HL-60/S4 treated with retinoic acid at 250 ng/mL for 4 days and 3 days (cell line): ENCODE results near the gene EPHX1.
"Not testable (repeated sequence)": the region's sequence is repeated elsewhere in the genome, so short reads cannot be mapped to it uniquely, and the experiment has no call there.

Source experiments
- in situ Hi-C: fragments of 300-500 bp; cut with MboI; formaldehyde crosslinking; loops from 2 replicates; pipeline ENCODE4 v1.7.0; 2022; ENCODE audit warnings: low sequenced_read_pairs

Gene EPHX1

DNA sequence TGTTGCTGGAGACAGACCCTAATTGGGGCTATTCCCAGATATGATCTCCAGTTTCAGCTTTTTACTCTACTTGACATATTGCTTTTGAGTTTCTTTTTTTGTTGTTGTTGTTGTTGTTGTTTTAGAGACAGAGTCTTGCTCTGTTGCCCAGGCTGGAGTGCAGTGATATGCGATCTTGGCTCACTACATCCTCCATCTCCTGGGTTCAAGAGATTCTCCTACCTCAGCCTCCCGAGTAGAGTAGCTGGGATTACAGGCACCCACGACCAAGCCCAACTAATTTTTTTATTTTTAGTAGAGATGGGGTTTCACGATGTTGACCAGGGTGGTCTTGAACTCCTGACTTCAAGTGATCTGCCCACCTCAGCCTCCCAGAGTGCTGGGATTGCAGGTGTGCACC, 33.6 kb upstream of the EPHX1 start:
- in situ Hi-C loops, result loop anchor here (10.0 kb wide), 2 partner anchors 221 to 301 kb away; no protein-coding TSS in a partner anchor

GRCh38 chr1:225777058-225777582, 32.8 kb upstream of the EPHX1 start:
- in situ Hi-C loops, result loop anchor here (10.0 kb wide), 2 partner anchors 222 to 302 kb away; no protein-coding TSS in a partner anchor

DNA sequence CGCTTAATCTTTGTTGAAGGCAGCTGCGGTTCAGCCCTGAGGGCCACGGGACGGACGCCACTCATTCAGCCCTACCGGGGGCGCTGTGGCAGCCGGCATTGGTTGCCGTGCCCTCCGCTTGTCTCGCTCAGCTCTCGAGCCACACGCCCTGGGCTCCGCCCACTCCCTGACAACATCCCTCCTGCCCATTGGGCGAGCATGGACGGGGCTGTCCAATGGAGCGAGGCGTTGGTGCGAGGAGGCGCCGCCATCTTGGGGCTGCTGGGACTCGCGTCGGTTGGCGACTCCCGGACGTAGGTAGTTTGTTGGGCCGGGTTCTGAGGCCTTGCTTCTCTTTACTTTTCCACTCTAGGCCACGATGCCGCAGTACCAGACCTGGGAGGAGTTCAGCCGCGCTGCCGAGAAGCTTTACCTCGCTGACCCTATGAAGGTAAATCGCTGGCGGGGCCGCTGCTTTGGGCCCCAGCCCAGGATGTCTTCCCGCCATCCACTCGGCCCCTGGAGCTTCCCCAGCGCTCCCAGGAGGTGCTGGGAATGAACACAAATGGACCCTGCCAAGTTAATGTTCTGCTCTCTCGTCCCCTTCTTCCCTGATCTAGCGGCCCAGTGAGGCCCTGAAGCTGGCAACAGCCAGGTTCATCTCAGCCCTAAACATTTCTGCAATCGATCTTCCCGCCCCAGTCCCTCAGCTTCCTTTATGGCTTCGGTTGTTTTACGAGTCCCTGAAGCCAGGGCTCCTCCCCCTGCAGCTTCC, 32.2 kb upstream of the EPHX1 start, which contains the start of gene SRP9:
Gene SRP9 (plus strand): TSS at position 244 of the 754 bp plus-strand sequence. CDS start 115 bp downstream, at position 359.
- in situ Hi-C loops, result loop anchor here (10.0 kb wide), 2 partner anchors 223 to 303 kb away; no protein-coding TSS in a partner anchor

DNA sequence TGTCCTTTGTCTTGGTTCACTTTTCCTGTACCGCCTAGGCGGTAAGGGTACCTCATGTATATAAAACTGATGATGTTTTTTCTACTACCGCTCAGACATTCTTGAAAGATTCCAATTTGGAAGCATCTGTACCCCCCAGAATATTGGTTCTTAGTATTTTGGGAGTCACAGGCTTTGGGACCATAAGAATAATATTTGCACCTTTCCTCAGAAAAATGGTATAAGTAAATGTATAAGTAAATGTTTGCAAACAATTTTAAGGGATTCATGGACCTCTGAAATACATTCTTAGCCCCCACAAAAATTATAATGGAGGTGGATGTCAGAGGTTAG, 31.6 kb upstream of the EPHX1 start:
- in situ Hi-C loops, result loop anchor here (10.0 kb wide), 2 partner anchors 224 to 304 kb away; no protein-coding TSS in a partner anchor

DNA sequence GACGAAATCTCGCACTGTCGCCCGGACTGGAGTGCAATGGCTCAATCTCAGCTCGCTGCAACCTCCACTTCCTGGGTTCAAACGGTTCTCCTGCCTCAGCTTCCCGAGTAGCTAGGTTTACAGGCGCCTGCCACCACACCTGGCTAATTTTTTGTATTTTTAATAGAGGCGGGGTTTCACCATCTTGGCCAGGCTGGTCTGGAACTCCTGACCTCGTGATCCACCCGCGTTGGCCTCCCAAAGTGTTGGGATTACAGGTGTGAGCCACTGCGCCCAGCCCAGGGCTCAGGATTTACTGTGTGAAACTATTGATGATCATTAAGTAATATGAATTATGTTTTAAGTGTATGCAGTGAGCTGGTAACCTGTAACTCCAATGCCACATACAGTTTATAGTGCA, 30.8 kb upstream of the EPHX1 start:
- in situ Hi-C loops, result loop anchor here (10.0 kb wide), 2 partner anchors 224 to 304 kb away; no protein-coding TSS in a partner anchor

DNA sequence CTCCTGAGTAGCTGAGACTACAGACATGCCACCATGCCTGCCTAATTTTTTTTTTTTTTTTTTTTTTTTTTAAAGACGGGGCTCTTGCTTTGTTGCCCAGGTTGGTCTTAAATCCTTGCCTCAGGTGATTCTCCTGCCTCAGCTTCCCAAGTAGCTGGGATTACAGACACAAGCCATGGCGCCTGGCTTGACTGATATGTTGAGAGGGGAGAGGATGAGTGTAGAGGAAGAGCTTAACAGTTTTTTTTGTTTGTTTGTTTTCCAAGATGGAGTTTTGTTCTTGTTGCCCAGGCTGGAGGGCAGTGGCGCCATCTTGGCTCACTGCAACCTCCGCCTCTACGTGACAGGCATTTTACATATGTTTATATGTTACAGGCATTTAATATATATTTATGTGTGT, 29.8 kb upstream of the EPHX1 start:
- in situ Hi-C loops, result no loop called here

GRCh38 chr1:225780630-225781029, 29.3 kb upstream of the EPHX1 start:
- in situ Hi-C loops, result no loop called here

GRCh38 chr1:225789142-225789541, 20.8 kb upstream of the EPHX1 start:
- in situ Hi-C loops, result not testable (repeated sequence)

DNA sequence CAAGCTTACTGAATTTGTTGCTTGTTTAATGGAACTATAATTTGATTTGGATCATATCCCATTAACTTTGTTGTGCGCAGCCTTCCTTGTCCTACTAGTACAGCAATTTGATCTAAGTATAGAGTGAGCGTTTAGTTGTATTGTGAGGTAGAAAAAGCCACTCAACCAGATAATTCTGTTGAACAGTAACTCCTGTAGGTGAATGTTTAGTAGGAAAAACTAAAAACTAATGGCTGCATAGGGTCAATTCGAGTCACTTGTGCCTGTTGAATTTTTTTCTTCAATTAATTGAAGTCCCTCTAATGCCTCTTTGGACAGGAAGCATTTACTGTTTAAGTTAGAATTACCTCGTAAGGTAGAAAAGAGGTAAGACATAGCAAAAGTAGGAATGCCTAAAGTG, 15.0 kb upstream of the EPHX1 start:
- in situ Hi-C loops, result no loop called here

DNA sequence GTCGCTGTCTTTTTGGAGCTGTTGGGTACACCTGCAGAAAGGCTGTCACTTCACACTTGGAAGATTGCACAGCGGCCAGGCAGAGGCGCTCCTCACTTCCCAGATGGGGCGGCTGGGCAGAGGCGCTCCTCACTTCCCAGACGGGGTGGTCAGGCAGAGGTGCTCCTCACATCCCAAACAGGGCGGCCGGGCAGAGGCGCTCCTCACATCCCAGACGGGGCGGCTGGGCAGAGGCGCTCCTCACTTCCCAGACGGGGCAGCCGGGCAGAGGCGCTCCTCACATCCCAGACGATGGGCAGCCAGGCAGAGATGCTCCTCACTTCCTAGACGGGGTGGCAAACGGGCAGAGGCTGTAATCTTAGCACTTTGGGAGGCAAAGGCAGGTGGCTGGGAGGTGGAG, 13.8 kb upstream of the EPHX1 start:
- in situ Hi-C loops, result not testable (repeated sequence)

DNA sequence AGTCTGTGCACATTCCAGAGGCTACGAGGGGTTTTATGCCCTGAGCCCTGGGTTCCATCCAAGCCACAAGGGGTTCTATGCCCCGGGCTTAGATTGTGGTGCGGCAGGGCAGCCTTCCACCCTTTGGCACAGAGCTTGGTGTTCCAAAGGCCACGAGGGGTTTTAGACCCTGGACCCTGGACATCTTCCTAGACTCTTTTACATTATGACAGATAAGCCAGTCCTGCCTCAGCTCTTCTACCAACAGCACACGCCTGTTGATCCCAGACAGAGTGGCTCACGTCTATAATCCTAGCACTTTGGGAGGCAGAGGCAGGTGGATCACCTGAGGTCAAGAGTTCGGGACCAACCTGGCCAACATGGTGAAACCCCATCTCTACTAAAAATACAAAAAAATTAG, 8.8 kb upstream of the EPHX1 start:
- in situ Hi-C loops, result not testable (repeated sequence)

- in situ Hi-C loops, result no loop called here
Observed at GRCh38 chr1:225806249-225806648, 3.7 kb upstream of the EPHX1 start.

- in situ Hi-C loops, result not testable (repeated sequence)
Observed at GRCh38 chr1:225806736-225807135, 3.2 kb upstream of the EPHX1 start.

GRCh38 chr1:225808136-225808535, 1.8 kb upstream of the EPHX1 start:
- in situ Hi-C loops, result no loop called here

DNA sequence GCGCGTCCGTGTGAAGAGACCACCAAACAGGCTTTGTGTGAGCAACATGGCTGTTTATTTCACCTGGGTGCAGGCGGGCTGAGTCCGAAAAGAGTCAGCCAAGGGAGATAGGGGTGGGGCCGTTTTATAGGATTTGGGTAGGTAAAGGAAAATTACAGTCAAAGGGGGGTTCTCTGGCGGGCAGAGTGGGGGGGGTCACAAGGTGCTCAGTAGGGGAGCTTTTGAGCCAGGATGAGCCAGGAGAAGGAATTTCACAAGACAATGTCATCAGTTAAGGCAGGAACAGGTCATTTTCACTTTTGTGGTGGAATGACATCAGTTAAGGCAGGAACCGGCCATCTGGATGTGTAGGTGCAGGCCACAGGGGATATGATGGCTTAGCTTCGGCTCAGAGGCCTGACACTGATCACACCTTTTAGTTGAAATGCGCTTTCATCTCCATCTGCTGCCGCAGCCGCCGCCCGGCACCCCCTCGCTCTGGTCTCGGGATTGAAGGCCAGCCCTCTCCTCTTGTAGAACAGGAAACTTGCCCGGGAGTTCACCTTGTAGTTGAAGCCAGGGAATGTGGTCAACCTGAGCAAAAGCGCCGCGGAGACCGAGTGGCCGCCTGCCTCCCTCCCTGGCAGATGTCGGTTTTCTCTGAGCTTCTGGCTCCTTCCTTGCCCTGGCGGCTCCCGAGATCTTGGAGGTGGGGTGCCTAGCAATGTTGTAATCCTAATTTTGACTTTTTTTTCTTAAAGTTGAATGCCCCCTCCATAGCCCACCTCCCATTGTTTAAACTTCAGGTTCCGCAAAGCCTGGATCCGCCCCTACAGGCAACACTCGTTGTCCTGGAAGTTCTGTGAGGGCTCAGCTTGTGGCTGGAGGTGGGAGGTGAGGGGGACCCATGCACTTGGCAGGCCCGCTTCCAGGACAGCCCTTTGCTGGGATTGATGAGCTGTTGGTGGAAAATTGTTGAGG, 935 bp downstream of the EPHX1 start:
- in situ Hi-C loops, result not testable (repeated sequence)

- in situ Hi-C loops, result no loop called here
Observed at GRCh38 chr1:225811622-225812487, 1.9 kb downstream of the EPHX1 start.

DNA sequence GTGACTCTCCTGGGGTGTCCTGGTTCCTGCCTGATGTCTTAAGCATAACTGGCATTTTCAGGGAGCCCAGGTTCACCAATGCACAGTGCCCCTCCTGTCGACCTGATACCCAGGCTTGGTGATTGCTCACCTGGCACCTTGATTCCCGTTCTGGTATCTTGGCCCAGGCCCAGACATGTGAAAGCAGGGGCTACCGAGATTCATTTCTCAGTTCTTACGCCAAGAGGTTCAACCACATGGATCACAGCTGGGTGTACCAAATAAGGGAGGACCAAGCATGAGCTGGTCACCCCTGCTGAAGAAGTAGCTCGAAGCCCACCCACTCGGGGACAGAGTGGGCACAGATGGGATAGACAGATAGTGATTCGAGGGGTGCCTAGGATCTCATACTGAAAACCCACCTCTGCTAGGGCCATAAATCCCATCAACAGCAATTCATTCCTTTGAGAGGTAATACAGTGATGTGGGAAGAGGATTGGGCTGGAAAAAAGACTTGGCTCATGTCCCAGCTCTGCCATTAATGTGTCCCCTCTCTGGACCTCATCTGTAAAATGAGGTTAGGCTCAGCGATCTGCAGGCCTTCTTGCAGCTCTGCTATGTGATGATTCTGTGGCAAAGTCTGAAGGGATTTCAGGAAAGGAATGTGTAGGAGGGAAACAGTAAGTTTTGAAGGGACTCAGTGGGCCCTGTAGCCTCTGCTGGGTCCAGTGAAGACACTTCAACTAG, 2.7 kb downstream of the EPHX1 start:
- in situ Hi-C loops, result no loop called here

DNA sequence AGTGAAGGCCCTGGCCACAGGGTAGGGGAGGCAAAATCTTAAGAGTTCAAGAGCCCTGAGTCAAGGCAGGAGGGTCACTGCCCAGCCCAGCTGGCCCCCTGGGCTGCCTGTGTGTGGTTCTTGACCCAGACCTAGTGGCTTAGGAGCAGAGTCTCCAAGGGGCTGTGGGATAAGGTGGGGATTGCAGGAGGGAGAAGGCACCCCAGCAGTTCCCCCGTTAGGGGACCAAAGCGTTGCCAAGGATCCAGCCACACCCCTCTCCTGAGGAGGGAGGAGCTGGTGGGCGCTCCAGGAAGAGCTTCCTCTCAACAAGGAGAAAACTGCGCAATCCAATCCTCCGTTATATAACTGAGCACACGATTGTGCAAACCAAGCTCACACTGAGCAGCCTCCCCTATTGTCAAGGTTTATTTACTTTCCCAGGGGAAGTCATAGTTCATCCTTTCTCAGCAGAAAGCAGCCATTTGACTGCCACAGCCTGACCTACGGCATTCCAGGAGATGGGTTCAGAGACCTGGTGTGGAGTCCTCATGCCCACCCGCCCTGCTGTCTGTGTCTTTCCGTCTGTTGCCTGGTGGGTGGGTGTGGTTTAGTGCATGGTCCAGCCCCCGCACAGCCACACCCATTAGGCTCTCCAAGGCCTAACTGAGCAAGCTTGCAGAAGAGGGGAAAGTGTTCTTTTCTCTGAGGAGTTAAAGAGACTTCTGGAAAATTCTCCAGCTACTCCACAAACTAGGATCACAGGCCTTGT, 3.5 kb downstream of the EPHX1 start:
- in situ Hi-C loops, result no loop called here

DNA sequence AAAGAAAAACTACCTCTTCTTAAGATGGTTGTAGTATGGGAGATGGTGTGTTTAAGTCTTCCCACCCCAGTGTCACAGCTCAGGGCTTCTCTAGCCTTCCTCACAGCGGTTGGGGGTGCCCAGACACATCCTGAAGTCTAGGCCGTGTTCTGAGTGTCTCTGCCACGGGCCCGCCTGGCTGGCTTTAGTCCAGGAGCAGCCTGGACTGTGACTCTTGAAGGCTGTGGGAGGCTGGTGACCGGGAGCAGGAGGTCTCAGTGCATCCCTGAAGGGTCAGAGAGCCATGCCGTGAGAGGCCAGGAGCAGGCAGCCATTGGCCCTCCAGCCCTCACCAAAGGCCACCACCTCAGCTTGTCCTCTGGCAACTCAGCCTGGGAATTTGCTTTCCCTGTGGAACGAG, 4.5 kb downstream of the EPHX1 start:
- in situ Hi-C loops, result no loop called here
